GM19397 (cell line): ENCODE data around the gene LIN9.

Experiments used
- ATAC-seq: cut with Tn5 transposase; IDR thresholded peaks from one replicate; pipeline ENCODE4 v1.9.1; 2021; ENCODE audit warnings: mild to moderate bottlenecking, moderate library complexity; ENCODE audit not compliant: unreplicated experiment

Gene LIN9

DNA sequence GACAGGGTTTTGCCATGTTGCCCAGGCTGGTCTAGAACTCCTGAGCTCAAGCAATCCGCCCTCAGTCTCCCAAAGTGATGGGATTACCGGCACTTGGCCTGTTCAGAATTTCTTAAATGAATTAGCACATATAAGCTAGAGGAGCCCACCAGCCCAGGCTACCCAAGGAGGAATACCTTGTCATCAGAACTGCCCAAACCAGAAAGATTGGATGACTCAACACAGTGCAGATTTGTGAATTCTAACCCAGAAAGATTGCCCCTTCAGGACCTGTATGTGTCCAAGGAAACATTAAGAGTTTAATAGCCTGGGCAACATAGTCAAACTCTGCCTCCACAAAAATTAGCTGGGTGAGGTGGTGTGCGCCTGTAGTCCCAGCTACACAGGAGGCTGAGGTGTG is 14.0 kb upstream of the LIN9 start:
- no peak for ATAC-seq

DNA sequence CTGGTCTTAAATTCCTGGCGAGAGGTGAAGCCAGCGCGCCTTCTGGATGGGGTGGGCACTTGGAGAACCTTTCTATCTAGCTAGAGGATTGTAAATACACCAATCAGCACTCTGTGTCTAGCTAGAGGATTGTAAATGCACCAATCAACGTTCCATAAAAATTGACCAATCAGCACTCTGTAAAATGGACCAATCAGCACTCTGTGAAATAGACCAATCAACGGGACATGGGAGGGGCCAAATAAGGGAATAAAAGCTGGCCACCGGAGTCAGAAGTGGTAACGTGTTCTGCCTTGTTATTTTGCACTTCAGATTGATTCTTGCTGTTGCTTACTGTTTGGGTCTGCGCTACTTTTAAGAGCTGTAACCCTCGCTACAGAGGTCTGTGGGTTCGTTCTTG is 12.0 kb upstream of the LIN9 start:
- ATAC-seq: no peak

DNA sequence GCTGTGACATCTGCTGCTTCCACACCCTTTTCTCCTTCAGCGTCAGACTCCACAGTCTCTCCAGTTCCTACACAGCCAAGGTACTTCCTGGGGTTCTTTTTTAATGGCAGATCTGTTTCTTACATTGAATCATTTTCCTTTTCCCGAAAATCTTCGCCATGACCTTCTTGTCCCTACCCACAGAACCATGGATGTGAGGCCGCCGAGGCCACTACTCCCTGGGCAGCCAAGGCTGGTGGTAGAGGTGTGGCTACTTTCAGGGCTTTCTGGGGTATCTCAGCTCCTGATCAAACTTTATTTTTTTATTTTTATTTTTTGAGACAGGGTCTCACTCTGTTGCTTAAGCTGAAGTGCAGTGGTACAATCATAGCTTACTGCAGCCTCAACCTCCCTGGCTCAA is 9.5 kb upstream of the LIN9 start:
- ATAC-seq: no peak

DNA sequence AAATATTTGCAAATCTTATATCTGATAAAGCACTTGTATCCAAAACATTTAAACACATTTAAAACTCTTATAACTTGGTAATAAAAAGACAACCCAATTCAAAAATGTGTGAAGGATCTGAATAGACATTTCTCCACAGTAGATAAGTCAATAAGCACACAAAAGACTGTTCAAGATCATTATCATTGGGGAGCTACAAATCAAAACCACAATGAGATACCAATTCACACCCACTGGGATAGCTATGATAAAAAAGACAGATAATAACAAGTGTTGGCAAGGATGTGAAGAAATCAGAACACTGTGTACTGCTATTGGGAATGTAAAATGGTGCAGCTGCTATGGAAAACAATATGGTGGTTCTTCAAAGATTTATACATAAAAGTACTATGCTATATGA is 5.1 kb upstream of the LIN9 start:
- no peak for ATAC-seq

DNA sequence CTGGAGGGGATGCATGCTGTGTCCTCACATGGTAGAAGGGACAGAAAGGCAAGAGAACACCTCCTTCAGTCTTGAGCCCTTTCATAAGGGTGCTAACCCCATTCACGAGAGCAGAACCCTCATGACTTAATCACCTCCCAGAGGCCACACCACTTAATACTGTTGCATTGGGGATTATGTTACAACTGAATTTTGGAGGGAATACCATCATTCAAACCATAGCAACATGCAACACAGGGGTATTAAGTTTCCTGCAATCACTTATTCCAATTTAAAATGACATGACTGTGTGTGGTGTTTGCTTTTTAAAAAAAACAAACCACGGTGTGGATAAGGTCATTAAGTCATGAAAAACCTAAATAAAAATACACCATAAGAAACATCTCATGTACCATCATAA is 3.1 kb upstream of the LIN9 start:
- no peak for ATAC-seq

DNA sequence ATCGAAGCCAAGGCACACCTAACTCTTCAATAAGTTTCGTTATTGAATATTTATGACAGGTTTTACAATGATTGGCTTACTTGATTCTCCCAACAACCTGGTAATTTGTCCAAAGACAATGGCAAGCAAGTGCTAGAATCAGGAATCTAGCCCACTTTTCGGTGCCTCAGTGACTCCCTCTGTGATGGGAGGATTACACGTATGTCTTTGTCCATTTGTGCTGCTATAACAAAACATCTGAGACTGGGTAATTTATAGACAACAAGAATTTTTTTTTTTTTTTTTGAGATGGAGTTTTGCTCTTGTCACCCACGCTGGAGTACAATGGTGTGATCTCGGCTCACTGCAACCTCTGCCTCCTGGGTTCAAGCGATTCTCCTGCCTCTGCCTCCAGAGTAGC is 2.4 kb upstream of the LIN9 start:
- ATAC-seq: no peak

DNA sequence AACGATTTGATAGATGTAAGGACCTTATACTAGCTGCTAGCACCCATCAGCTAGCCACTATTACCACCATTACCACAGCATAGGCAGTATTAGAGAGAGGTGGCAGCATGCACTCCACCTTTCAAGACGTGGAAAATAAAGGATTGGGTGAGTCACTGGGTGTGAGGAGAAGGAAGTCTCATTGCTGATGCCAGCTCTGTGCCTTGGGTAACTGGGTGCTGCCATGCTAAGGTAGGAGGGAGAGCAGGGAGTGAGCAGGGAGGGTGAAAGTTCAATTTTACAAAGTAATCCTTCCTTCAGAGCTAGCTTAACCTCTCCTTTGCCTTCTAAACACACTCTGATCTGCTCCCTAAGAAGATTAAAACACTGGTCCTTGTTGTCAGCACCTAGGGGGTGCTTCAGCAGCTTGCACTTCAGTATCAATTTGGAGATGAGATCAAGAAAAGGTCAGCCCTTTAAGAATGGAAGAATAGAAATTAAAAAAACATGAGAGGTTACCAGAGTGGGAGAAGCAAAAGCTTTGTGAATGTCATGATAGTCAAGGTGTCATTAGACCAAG is 1.8 kb upstream of the LIN9 start:
- ATAC-seq: no peak

DNA sequence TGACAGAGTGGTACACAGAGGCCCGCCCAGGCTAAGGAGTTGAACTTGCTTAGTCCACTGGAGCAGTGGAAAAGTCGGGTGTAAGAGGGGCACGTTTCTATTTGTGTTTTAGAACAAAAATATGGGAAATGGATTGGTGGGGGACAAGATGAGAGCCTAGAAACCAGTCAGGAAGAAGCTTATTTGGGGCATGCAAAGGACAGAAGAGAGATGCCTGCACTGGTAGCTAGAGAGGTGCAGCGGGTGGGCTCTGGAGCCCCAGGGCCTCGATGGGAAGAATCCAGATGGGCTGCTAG is 1.2 kb upstream of the LIN9 start:
- ATAC-seq: no peak

DNA sequence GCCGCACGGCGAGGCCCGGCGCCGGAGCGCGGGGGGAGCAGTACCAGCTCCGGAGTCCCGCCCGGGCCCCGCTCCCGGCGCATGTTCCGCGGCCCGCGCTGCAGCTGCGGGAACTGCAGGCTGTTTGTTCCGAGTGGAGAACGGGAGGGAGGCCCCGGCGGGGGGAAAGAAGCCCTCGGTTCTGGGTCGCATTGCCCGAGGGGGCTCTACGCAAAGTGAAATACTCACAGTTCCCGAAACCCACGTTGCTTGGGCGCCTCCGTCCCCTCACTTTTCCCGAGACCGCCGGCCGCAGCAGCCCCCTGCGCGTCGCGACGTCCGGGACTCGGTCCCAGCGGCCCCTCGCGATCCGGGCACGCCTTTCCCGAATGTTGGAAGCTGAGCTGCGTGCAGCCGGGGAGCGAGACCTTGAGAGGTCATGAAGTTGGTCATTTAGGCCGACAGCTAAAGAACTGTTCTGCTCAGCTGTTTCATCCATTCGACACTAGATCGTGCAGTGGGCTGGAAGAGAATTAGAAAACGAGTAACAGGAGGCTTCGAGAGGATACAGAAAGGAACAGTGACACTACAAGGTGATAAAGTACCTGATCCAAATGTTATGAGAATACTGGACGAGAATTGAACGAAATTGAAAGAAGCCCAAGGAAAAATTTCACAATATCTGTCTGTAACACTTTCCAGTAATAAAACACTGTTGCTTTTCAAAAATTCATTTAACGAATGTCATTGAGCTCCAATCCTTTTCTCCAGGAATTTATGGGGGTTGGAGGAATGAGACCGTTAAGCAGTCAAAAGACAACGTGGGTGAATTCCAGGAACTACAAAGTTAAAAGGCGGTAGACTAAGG is 657 bp upstream of the LIN9 start:
- no peak for ATAC-seq

DNA sequence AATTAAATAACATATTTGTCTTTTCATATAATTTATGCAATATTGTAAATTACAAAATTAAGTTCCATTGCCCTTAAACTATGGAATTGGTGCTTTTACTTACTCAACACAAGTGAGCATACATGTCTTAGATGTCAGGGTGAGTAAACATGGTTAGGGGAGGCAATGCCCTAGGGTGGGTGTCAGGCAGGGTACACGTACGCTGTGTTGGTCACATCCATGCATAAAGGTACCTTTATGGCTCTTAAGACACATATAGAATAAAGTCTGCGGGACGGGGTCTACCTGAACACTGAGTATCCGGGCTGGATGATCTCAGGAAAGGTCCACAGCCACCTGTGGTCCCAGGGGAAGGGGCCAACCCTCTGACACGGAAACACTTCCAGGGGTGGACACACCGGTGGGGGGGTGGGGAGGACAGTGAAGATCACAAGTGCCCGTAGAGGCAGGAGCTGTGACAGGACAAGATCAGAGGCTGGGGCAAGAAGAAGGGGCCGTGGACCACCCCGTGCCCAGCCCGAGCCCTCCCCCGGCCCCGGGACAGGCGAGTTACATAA is 720 bp downstream of the LIN9 start:
- peak; percentile 8 for ATAC-seq

DNA sequence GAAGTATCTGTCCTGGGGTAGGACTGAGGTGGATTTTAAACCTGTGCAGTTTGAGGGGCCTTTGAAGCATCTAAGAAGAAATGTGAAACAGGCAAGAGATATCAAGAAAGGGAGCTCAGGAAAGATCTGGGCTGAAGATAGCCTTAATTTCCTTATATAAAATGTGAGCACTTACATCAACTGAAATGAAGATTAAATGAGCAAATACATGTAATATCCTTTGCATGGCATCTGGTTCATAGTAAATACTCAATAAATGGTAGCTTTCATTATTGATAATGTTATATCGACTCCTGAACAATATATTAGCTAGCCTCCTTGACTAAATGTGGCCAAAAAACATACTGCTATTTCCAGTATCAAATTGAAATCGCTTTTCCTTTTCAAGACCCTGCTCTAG is 2.5 kb downstream of the LIN9 start:
- ATAC-seq: no peak

DNA sequence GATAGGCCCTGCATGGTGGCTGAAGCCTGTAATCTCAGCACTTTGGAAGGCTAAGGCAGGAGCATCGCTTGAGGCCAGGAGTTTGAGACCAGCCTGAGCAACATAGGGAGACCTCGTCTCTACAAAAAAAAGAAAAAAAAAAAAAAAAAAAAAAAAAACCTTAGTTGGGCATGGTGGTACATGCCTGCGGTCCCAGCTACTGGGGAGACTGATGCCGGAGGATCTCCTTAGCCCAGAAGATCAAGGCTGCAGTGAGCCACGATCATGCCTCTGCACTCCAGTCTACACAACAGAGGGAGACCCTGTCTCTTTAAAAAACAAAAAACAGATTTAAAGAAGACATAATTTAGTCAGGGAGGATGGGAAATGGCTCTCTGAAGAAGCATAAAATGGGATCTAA is 3.8 kb downstream of the LIN9 start:
- no peak for ATAC-seq

DNA sequence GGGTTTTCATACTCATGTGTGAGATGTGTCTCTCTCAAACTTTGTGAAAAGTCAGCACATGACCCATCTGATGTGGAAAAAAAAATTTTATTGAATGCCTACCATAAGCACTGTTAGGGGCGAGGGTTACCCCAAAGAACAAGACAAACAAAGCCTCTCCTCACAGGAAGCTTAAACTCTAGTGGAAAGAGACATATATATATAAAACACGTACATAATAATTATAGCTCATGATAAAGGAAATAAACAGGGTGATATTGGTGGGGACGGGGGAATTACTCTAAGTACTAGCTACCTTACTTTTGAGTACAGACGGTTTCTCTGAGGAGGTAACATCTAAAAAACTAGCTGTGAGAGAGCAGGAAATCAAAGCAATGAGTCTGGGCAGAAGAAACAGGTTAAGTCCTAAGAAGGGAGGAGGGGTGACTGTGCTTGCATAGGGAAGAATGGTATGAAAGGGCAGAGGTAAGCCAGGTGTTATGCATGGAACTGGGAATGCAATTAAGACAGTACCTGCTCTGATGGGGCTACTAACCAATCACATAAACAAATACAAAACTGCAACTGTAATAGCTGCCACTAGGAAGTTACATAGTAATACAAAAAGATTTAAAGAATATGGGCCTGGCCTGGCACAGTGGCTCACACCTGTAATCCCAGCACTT is 4.5 kb downstream of the LIN9 start:
- ATAC-seq: no peak

DNA sequence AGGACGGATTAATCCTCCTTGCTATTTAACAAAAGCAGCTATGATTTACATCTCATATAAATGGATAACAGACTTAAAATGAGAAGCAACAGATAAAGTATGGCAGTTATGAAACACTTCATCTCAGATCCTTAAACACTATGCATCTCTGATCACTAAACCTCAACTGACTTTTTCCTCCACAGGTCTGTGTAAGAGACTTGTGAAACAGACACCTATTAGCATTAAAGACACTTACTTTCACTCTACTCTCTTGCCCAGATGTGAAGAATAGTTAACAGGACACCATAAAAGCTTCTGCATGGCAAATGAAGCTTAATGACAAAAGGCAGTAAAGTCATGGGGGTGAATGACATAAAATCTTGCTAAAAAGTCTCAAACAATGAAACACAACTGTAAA is 6.2 kb downstream of the LIN9 start:
- ATAC-seq: no peak

DNA sequence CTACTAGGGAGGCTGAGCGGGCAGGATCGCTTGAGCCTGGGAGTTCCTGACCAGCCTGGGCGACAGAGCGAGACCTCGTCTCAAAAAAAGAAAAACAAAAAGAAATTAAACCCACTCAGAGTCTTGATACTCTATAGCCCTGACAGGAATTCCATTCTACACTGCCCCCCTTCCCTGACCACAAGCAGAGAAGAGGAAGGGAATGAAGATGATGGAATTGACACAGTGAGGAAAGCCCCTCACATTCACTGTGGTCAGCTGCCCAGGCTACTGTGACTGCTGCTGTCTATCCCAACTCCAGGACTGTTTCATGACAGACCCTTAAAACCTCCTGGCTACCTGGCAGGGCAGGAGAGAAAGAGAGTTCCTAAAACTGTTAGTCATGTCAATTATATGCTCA is 12.1 kb downstream of the LIN9 start:
- no peak for ATAC-seq

DNA sequence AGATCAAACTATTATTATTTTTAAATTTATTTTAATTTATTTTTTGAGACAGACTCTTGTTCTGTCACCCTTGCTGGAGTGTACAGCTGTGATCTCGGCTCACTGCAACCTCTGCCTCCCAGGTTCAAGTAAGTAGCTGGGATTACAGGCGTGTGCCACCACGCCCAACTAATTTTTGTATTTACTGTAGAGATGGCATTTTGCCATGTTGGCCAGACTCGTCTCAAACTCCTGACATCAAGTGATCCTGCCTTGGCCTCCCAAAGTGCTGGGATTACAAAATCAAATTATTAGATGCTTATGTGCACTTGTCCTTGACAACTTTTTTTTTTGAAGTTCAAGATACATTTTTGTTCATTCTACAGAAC is 15.4 kb downstream of the LIN9 start:
- no peak for ATAC-seq

DNA sequence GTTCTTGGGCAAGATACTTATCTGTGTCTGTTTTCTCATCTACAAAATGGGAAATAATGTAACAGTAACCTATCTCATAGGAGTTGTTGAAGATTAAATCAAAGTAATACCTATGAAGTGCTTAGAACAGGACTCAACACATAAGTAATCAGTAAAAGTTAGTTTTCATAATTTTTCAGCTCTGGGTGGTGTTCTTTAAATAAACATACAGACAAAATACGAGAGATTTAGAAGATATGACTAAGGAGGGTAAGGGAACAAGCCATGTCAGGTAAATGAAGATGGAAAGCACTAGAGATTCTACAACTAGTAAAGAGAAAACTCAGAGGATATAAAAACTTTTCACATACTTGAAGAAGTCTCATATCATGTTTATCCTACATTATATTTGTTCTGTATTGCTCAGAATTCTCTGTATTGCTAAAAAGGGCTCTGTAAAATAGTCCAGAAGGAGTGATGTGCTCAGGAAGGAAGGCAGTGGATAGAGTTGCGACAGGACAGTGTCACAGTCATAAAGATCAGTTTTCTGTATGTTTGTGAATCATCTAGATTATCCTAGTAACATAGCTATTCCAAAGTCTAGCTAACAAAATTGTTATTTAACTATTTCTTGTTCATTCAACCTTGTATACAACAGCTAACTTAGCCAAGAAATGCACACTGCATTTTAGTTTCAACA is 16.0 kb downstream of the LIN9 start:
- ATAC-seq: no peak

DNA sequence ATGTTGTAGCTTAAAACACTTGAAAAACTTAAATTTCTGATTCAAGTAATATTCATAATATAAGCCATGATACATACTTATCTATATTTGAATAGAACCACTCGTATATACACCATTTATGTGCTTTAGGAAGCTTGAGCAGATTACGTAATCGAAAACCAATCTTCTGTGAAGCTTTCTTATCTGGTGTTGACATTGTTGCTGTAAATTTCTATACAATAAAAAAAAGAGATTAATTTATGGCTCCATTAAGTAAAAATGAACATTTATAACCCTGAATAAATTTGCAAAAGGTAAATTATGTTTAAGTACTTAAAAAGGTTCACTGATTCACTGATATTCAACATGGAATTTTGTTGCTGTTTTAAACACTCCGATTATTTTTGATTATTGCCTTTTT is 21.4 kb downstream of the LIN9 start:
- no peak for ATAC-seq

DNA sequence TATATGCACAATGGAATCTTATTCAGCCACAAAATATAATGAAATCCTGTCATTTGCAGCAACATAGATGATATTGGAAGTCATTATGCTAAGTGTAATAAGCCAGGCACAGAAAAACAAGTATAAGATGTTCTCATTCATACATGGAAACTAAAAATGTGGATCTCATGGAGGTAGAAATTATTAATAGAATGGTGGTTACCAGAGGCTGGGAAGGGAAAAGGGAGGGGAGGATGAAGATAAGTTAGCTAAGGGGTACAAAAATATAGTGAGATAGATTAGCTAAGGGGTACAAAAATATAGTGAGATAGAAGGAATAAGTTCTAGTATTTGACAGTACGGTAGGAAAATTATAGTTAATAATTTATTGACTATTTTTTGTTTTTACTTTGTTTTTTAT is 27.9 kb downstream of the LIN9 start:
- ATAC-seq: no peak

DNA sequence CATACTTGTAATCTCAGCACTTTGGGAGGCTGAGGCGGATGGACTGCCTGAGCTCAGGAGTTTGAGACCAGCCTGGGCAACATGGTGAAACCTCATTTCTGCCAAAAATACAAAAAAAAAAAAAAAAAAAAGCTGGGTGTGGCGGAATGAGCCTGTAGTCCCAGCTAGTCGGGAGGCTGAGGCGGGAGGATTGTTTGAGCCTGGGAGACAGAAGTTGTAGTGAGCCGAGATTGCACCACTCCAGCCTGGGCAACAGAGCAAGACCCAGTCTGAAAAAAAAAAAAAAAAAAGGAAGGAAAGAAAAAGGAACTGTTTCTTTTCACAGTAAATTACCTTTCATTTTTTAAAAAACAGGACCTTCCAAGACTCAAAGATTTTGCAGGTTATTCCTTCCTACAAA is 29.5 kb downstream of the LIN9 start:
- no peak for ATAC-seq

DNA sequence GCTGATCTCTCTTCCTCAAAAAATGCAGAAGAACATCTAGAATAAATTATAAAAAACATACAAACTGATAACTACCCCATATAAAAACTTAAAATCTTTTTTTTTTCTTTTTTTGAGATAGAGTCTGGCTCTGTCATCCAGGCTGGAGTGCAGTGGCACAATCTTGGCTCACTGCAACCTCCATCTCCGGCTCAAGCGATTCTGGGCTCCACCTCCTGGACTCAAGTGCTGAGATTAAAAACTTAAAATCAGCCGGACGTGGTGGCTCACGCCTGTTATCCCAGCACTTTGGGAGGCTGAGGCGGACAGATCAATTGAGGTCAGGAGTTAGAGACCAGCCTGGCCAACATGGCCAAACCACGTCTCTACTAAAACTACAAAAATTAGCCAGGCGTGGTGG is 31.1 kb downstream of the LIN9 start:
- no peak for ATAC-seq

DNA sequence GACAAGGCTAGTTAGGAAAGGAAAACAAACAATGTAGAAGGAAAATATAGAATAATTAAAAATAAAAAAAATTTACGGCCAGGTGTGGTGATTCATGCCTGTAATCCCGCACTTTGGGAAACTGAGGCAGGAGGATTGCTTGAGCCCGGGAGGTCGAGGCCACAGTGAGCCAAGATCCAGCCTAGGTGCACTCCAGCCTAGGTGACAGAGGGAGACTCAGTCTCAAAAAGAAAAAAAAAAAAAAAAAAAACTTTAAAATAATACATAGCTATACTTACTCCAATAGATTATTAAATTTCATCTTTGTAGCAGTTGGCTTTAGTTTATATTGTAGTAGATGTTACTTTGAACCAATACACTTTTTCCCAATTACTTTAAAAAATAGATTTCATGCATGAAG is 32.0 kb downstream of the LIN9 start:
- ATAC-seq: no peak
